HuH-7 (cell line): ENCODE data around the gene TMEM18.

Experiments used
- DNase-seq: peaks from one replicate; pipeline ENCODE4 v3.0.0; 2011; ENCODE audit warnings: low spot score

The TMEM18 gene

DNA sequence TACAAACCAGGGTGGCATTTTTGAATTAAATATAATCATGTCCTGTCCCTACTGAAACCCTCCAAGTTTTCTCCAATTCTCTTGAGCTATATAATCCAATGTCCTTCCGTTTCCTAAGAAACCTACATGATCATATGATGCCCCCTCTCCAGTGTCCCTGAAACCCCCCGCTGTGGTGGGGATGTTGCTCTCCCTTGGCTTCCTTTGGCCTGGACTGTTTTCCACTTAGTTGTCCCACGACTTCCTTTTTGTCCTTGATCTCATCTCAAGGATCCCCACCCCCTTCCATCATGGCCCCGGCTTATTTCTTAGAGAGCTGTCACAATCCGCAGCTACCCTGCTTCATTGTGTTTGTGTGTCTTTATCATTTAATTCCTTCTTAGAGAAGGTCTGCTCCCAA lies 43.8 kb downstream of the TMEM18 start:
- no peak for DNase-seq

GRCh38 chr2:632471-632870 lies 44.7 kb downstream of the TMEM18 start:
- DNase-seq, result no peak

DNA sequence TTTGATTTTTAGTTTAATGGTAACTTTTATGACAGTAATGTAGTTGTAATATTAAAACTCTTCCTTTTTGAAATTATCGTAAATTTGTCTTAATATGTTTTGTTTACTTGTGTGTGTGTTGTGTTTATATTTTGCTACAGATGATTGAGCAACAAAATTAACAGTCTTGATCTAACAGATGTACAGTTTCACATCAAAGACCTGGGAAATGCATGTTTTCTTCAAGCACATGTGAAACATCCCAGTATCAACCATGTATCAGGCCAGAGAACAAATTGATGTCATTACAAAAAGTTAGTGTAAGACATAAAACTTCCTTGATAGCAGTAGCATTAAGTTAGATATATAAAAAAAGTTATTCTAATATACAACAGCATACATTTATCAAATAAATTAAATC lies 45.5 kb downstream of the TMEM18 start:
- DNase-seq, result no peak

GRCh38 chr2:630451-631320 lies 46.5 kb downstream of the TMEM18 start:
- DNase-seq, result no peak

- no peak for DNase-seq
Observed at GRCh38 chr2:629961-630360, 47.2 kb downstream of the TMEM18 start.

GRCh38 chr2:628651-629050 lies 48.6 kb downstream of the TMEM18 start:
- no peak for DNase-seq

- DNase-seq, result no peak
Observed at GRCh38 chr2:627926-628560, 49.2 kb downstream of the TMEM18 start.

DNA sequence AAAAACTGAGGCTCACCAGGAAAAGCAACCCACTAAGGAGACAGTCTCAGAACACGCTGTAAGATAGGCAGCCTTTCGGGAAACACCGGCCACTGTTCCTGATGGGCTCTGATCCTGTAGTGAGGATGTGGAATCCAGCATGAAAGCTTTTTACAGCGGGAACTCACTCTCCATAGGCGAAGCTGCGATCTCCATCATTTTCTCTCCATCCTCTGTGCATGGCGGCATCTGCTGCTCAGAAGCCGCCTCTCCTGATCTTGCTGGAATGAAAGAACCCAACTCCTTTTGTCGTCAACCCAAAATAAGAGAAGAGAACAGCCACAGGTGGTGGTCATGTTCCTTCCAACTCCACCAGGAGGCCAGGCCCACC lies 49.9 kb downstream of the TMEM18 start:
- no peak for DNase-seq

DNA sequence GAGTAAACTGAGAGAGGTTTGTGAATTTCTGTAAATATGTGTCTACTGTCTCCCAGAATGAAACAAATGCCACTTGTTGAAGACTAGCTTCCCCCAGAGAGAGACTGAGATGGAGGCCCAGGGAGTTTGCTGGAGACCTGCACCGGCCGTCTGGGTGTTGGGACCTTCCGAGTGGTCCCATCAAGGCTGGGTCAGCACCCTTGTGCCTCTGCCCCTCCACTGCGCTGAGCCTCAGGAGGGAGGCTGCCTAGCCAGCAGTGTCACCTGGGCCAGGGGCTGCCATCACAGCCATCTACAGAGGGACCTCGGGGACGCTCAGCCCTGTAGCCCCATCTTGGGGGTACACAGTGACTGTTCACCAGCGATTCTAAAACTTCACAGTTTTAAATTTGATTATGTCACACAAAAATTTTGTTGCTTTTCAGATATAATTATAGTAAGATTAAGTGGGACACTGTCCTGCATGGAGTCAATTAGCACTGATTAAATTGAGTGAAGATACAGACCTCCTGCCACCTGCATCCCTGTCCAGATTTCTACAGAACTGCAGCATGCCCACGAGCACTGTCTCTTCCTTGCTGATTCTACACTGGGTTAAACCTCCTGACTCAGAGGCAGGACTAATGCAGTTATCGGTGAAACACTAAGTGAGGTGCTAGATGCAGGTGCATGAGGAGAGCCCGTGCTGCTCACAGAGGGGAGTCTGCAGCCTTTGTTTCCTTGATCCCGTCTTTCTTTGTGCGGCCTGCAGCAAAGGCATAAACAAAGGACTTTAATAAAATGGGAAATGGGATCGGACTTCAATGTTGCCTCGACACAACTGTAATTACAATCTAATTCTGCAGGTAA lies 50.5 kb downstream of the TMEM18 start:
- DNase-seq, result no peak

- no peak for DNase-seq
Observed at GRCh38 chr2:625415-626333, 51.5 kb downstream of the TMEM18 start.

- DNase-seq, result no peak
Observed at GRCh38 chr2:624551-625347, 52.5 kb downstream of the TMEM18 start.

- DNase-seq, result no peak
Observed at GRCh38 chr2:624096-624495, 53.1 kb downstream of the TMEM18 start.

GRCh38 chr2:623130-623922 lies 53.9 kb downstream of the TMEM18 start:
- no peak for DNase-seq

GRCh38 chr2:622357-622756 lies 54.8 kb downstream of the TMEM18 start:
- DNase-seq, result no peak

- DNase-seq, result no peak
Observed at GRCh38 chr2:621303-622099, 55.7 kb downstream of the TMEM18 start.

DNA sequence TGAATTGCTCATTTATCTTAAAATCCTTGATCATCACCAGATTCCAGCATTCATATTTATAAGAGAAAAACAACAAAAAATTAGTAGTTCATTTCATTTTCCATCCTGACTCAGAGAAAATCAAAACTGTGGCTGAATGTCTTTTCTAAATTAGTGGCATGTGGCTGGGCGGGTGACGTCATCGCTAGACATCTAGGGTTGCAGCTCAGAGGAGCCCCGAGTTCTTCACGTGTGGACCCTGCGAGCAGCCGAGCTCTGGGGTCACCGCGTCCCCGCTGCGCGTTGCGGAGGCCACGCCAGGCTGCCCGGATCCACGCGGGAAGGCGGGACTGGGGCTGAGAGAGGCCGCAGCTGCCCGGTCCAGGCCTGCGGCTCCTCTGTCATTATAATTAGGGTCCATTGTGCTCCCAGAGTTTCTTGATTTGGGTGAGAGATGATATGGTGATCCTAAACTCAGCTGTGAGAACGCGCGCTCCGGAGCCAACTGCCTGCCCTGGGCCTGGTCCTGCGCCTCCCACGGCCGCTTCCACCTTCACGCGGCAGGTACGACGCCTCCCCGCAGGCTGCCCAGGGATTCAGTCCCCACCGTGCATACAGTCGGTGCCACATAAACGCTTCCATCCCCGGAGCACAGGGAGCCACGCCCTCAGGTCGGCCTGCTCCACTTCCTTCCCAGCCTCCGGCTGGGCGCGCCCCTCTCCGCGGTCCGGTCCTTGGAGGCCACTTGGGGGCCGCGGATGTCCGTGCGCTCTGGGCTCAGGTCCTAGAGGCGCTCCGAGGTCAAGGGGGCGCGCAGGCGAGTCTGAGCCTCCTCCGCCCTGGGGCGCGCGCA lies 56.5 kb downstream of the TMEM18 start:
- DNase-seq, result no peak

GRCh38 chr2:620004-620403 lies 57.2 kb downstream of the TMEM18 start:
- no peak for DNase-seq

DNA sequence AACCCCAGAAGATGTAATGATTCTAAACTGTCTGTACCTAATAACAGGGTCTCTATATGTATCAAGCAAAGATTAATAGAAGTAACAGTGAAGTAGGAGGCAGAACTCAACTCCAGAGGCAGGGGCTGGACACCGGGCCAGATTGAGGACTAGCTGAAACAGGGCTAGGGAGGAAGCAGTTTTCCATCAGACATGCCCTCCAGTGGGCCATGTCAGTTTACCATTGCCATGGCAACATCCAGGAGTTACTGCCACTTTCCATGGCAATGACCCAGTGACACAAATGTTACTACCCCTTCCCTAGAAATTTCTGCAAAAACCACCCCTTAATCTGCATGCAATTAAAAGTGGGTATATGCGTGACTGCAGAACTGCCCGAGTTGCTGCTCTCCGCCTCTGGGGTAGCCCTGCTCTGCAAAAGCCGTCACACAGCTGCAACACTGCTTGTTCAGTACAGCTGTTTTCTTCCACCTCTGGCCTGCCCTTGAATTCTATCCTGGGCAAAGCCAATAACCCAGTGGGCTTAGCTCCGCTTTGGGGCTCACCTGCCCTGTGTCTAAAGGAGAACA lies 58.7 kb downstream of the TMEM18 start:
- DNase-seq, result no peak
